HG03565 (cell line): ENCODE data around the gene HECTD1.
"Not testable (repeated sequence)": the region's sequence is repeated elsewhere in the genome, so short reads cannot be mapped to it uniquely, and the experiment has no call there.

Experiments
- ATAC-seq: cut with Tn5 transposase; IDR thresholded peaks from one replicate; pipeline ENCODE4 v1.9.1; 2021; ENCODE audit warnings: mild to moderate bottlenecking, moderate library complexity; ENCODE audit not compliant: unreplicated experiment

Gene HECTD1

GRCh38 chr14:31196839-31197492, 10.6 kb downstream of the HECTD1 start:
- no peak for ATAC-seq

GRCh38 chr14:31194661-31195060, 12.9 kb downstream of the HECTD1 start:
- no peak for ATAC-seq

GRCh38 chr14:31194095-31194494, 13.5 kb downstream of the HECTD1 start:
- ATAC-seq, result no peak

DNA sequence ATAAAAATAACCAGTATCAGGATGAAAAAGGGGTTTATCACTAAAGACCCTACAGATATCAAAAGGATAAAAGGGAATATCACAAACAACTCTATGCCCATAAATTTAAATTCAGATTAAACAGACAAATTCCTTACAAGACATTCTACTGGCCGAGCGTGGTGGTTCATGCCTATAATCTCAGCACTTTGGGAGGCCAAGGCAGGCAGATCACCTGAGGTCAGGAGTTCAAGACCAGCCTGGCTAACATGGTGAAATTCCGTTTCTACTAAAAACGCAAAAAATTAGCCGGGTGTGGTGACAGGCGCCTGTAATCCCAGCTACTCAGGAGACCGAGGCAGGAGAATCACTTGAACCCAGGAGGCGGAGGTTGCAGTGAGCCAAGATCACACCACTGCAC, 15.0 kb downstream of the HECTD1 start:
- not testable (repeated sequence) for ATAC-seq

- ATAC-seq, result no peak
Observed at GRCh38 chr14:31190717-31191263, 16.8 kb downstream of the HECTD1 start.

DNA sequence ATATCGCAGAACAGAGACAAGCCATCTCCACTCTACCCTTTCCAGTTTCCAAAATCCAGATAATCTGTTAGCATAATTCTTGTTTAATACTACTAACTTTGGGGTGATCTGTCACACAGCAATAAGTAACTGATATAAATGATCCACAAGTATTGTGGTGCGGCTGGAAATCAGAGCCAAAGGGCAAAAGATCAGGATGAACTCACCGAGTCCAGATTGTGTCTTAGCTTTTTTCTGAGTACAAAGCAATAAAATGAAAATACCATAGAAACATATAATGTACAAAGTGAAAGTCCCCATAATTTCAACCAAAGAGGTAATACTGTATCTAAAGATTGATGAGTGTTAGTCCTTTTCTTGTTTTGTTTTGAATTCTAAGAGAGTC, 17.4 kb downstream of the HECTD1 start:
- ATAC-seq, result no peak

DNA sequence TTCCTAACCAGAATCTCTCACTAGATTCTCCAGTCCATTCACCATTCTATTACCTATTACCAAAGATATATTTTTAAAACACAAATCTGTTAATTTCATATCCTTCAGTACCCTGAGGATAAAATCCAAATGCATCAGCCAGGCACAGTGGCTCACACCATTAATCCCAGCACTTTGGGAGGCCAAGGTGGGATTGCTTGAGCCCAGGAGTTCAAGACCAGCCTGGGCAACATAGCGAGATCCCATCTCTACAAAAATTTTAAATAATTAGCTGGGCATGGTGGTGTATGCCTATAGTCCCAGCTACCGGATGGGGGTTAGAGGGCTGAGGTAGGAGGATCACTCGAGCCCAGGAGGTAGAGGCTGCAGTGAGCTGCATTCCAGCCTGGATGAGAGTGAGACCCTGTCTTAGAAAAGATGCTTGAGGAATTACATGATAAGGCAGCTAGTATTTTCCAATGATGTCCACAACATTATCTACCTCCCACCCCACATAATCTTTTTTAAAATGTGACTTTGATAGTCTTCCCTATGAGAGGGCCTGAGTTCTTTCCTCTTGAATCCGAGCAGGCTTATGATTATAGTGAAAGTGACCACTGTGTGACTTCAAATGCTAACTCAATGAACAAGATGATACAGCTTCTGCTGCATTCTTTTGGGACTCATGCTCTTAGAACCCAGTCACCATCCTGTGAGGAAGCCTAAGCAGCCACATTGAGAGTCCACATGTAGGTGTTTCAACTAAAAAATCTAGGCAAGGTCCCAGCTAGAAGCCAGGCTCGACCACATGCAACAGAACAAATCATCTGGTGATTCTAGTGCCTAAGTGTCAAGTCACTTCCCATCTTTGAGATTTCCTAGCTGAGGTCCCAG, 18.0 kb downstream of the HECTD1 start:
- ATAC-seq, result no peak

GRCh38 chr14:31188744-31189143, 18.8 kb downstream of the HECTD1 start:
- ATAC-seq, result no peak

DNA sequence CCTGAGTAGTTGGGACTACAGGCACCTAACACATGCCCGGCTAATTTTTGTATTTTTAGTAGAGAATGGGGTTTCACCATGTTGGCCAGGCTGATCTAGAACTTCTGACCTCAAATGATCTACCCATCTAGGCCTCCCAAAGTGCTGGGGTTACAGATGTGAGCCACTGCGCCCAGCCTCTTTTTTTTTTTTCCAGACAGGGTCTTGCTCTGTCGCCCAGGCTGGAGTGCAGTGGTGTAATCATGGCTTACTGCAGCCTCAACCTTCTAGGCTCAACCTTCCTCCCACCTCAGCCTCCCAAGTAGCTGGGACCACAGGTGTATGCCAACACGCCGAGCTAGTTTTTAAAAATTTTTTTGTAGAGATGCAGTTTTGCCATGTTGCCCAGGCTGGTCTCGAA, 25.6 kb downstream of the HECTD1 start:
- ATAC-seq, result not testable (repeated sequence)

DNA sequence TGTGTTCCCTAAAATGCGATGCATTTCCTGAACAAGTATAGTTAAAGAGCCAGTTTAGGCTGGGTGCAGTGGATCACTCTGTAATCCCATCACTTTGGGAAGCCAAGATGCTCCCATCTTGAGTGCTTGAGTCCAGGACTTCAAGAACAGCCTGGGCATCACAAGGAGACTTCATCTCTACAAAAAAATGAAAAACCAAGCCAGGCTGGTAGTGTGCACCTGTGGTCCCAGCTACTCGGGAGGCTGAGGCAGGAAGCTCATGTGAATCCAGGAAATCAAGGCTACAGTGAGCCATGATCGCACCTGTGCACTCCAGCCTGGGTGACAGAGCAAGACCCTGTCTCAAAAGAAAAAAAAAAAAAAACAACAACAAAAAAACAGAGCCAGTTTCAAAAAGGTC, 26.3 kb downstream of the HECTD1 start:
- ATAC-seq, result no peak

GRCh38 chr14:31180299-31181051, 27.1 kb downstream of the HECTD1 start:
- no peak for ATAC-seq

DNA sequence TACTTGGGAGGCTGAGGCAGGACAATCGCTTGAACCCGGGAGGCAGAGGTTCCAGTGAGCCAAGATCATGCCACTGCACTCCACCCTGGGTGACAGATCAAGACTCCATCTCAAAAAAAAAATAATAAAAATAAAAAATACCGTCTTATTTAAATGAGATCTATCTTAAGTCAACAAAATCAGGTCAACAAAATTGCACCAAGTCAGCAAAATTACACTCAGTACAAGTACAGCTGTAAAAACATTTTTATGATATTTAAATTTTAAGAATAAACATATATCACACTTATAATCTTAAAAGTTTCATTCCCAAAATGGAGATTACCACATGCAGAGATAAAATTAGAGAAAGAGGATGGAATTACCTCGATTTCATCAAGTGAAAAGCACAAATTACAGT, 33.2 kb downstream of the HECTD1 start:
- ATAC-seq, result no peak

GRCh38 chr14:31173120-31173837, 34.3 kb downstream of the HECTD1 start:
- no peak for ATAC-seq

GRCh38 chr14:31172084-31172483, 35.5 kb downstream of the HECTD1 start:
- ATAC-seq, result no peak

DNA sequence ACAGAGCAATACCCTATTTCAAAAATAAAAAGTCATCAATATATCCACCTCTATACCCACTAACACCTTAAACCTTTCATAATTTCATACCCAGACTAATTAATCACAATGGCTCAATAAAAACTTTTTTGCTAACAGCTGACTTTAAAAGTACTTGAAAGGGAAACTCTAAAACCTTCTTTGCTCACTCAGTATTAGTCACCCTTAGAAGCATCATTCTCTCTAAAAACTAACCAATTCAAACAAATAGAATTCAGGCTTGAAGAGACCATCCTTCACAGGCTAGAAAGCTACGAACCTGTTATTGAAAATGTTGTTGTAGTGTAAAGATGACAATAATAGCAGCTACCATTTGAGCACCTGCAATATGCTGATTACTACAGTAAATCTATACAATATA, 37.2 kb downstream of the HECTD1 start:
- ATAC-seq, result no peak

DNA sequence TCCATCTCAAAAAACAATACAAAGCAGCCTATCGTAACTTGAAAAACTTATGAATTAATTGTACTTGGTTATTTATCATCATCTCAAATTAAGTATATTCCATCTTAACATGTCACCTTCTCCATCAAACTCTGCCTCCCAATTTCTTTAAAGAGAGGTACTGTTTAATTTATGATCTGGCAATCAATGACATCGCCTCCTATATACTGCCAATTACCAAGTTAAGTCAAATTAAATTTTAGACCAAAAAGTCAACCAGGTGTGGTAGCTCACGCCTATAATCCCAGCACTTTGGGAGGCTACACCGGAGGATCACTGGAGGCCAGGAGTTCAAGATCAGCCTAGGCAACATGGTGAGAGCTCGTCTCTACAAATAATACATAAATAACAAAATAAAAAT, 37.7 kb downstream of the HECTD1 start:
- ATAC-seq, result no peak

DNA sequence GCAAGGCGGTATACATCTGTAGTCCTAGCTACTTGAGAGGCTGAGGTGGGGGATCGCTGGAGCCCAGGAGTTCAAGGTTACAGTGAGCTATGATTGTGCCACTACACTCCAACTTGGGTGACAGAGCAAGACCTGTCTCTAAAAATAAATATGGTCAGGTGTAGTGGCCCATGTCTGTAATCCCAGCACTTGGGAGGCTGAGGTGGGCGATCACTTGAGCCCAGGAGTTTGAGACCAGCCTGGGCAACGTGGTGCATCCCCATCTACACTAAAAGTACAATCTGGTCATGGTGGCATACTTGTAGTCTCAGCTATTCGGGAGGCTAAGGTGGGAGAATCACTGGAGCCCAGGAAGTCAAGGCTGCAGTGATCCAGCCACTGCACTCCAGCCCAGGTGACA, 40.6 kb downstream of the HECTD1 start:
- ATAC-seq, result no peak

DNA sequence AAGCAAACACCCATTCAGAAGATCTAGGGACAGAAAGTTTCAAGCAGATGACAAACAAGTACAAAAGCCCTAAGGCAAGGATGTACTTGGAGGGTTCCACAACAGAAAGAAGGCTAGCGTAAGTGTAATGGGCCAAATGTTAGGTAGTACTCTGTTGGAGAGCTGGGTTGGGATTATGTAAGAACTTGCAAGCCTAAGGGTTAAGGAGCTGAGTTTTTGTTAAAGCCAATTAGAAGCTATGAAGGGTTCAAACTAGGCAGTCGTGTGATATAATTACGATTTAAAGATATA, 41.4 kb downstream of the HECTD1 start:
- ATAC-seq, result no peak

GRCh38 chr14:31164115-31164514, 43.5 kb downstream of the HECTD1 start:
- ATAC-seq, result no peak

DNA sequence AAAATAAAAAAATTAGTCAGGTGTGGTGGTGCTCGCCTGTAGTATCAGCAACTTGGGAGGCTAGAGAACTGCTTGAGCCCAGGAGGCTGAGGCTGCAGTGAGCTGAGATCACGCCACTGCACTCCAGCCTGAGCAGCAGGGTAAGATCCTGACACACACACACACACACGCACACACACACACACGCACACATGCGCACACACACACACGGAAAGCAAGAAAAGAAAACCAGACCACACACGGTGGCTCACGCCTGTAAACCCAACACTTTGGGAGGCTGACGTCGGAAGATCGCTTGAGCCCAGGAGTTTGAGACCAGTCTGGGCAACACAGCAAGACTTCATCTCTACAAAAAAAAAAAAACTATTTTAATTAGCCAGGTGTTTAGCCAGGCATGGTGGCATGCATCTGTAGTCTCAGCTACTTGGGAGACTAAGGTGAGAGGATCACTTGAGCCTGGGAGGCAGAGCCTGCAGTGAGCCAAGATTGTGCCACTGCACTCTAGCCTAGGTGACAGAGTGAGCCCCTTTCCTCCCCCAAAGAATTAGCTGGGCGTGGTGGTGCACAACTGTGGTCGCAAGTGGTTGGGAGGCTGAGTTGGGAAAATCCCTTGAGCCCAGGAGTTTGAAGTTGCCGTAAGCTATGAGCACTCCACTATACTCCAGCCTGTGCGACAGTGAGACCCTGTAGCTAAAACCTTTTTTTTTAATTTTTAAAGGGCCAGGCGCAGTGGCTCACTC, 44.5 kb downstream of the HECTD1 start:
- no peak for ATAC-seq
